ENCODE data around the gene ZFP82.

DNA sequence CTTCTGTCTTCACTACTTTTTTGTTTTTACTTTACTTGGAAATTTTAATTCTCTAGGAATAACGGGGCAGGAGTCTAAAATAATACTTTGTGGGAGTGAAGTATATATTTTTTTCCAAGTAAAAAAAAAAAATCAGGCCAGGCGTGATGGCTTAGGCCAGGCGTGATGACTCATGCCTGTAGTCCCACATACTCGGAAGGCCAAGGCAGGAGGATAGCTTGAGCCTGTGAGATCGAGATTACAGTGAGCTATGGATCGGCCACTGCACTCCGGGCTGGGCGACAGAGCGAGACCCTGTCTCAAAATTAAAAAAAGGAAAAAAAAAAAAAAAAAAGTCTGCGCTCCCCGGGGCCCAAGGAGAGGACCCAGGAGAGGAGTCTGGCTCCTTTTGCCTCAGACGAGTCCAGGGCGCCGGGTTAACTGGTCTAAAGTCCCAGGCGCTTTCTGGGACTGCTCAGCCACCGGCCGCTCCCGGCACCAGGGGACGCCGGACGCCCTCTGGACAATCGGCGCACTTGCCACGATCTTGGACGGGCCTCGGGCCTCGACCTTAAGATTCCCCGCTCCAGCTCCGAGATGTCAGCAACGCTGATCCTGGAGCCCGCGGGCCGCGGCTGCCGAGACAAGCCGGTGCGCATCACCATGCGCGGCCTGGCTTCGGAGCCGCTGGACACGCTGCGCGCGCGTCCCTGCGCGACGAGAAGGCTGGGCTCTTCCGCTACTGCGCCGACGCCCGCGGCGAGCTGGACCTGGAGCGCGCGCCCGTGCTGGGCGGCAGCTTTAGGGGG is 2.7 kb upstream of the ZFP82 start:
- no peak for TF ChIP-seq POLR2A (IDR thresholded peaks at IDR 0.05)
- TF ChIP-seq, protein P1, sequence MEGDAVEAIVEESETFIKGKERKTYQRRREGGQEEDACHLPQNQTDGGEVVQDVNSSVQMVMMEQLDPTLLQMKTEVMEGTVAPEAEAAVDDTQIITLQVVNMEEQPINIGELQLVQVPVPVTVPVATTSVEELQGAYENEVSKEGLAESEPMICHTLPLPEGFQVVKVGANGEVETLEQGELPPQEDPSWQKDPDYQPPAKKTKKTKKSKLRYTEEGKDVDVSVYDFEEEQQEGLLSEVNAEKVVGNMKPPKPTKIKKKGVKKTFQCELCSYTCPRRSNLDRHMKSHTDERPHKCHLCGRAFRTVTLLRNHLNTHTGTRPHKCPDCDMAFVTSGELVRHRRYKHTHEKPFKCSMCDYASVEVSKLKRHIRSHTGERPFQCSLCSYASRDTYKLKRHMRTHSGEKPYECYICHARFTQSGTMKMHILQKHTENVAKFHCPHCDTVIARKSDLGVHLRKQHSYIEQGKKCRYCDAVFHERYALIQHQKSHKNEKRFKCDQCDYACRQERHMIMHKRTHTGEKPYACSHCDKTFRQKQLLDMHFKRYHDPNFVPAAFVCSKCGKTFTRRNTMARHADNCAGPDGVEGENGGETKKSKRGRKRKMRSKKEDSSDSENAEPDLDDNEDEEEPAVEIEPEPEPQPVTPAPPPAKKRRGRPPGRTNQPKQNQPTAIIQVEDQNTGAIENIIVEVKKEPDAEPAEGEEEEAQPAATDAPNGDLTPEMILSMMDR (IDR thresholded peaks at IDR 0.05), result no peak

All from testis (tissue), 2 donors.